ENCODE data around the gene VPS41. TPM values are rescaled to one million over a fixed set of nuclear protein-coding genes. Genes with fewer than 3 reads are reported as not detected.
A peak's percentile ranks its signal among the peaks of the same experiment; 100 is the strongest.

Gene VPS41
- total RNA-seq, 1 donor, result 53.5 TPM

GRCh38 chr7:38825721-38826440 lies 83.1 kb downstream of the VPS41 start:
- no peak overlapping the region for H3K4me3 ChIP-seq (ENCODE audit: low read depth, low read length)
- TF ChIP-seq, protein P1, sequence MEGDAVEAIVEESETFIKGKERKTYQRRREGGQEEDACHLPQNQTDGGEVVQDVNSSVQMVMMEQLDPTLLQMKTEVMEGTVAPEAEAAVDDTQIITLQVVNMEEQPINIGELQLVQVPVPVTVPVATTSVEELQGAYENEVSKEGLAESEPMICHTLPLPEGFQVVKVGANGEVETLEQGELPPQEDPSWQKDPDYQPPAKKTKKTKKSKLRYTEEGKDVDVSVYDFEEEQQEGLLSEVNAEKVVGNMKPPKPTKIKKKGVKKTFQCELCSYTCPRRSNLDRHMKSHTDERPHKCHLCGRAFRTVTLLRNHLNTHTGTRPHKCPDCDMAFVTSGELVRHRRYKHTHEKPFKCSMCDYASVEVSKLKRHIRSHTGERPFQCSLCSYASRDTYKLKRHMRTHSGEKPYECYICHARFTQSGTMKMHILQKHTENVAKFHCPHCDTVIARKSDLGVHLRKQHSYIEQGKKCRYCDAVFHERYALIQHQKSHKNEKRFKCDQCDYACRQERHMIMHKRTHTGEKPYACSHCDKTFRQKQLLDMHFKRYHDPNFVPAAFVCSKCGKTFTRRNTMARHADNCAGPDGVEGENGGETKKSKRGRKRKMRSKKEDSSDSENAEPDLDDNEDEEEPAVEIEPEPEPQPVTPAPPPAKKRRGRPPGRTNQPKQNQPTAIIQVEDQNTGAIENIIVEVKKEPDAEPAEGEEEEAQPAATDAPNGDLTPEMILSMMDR (IDR thresholded peaks at IDR 0.05; ENCODE audit: insufficient read depth, low read depth, low read length), result no peak
- DNase-seq (ENCODE audit: low read depth), result peak; percentile 55

DNA sequence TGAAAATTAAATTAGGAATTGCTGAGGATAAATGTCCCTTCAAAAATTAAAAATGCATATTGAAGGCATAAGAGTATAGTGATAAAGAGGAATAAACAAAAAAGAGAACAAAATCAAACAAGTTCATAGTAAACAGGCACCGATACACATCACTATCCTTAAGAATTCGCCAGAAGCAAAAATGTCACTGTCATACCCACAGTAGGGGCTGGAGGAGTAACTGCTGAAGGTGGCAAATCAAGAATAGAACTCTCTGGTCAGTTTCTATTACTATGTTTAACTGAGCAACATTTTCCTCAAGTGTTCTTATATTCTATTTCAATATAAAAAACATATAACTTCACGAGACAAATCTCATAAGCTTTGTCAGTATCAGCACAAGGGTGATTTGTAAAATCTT lies 84.0 kb downstream of the VPS41 start:
- DNase-seq (ENCODE audit: low read depth), result no peak
- TF ChIP-seq, protein P1 (IDR thresholded peaks at IDR 0.05; ENCODE audit: insufficient read depth, low read depth, low read length), result no peak
- H3K4me3 ChIP-seq (ENCODE audit: low read depth, low read length), result no peak overlapping the region

- TF ChIP-seq, protein P1 (IDR thresholded peaks at IDR 0.05; ENCODE audit: insufficient read depth, low read depth, low read length), result no peak
- peak; percentile 11 for DNase-seq (ENCODE audit: low read depth)
- H3K4me3 ChIP-seq (ENCODE audit: low read depth, low read length), result no peak overlapping the region
Measured at GRCh38 chr7:38822549-38822948, 86.4 kb downstream of the VPS41 start.

GRCh38 chr7:38820571-38820970 lies 88.4 kb downstream of the VPS41 start:
- no peak for DNase-seq (ENCODE audit: low read depth)
- no peak overlapping the region for H3K4me3 ChIP-seq (ENCODE audit: low read depth, low read length)
- TF ChIP-seq, protein P1 (IDR thresholded peaks at IDR 0.05; ENCODE audit: insufficient read depth, low read depth, low read length), result no peak

DNA sequence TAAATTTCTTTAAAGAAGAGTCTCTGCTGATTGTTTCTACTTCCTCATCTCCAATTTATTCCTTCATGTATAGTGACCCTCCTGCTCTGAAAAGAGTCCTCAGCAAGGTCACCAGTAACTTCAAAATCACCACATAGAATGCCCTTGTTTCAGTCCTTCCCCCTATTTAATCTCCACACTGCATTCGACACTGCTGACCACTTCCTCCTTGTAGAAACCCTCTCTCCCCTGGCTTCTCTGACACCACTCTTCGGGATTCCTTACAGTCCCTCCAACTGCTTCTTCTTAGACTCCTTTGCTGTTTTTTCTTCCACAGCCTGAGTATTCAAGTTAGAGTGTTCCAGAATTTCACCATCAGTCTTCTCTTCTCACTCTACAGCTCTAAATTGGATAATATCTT lies 89.5 kb downstream of the VPS41 start:
- TF ChIP-seq, protein P1 (IDR thresholded peaks at IDR 0.05; ENCODE audit: insufficient read depth, low read depth, low read length), result no peak
- no peak overlapping the region for H3K4me3 ChIP-seq (ENCODE audit: low read depth, low read length)
- no peak for DNase-seq (ENCODE audit: low read depth)

DNA sequence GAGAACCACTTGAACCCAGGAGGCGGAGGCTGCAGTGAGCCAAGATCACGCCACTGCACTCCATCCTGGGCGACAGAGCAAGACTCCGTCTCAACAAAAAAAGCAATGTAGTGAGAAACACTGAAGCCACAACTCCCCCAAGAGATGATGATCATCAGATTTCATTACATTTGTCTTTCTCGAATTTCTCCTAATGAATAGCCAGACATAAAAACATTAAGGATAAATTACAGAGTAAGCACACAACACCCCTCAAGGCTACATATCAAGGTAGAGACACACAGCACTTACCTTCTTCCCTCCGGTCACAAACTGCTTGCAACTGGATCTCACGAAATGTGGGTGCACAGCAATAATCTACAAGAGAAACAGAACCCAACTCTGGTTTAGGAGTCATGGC lies 91.5 kb downstream of the VPS41 start:
- no peak for DNase-seq (ENCODE audit: low read depth)
- TF ChIP-seq, protein P1 (IDR thresholded peaks at IDR 0.05; ENCODE audit: insufficient read depth, low read depth, low read length), result no peak
- H3K4me3 ChIP-seq (ENCODE audit: low read depth, low read length), result no peak overlapping the region

GRCh38 chr7:38813768-38814167 lies 95.2 kb downstream of the VPS41 start:
- no peak for DNase-seq (ENCODE audit: low read depth)
- TF ChIP-seq, protein P1 (IDR thresholded peaks at IDR 0.05; ENCODE audit: insufficient read depth, low read depth, low read length), result no peak
- no peak overlapping the region for H3K4me3 ChIP-seq (ENCODE audit: low read depth, low read length)
